GM10266 (cell line): ENCODE results near the gene NANS.

Experiments used
- DNase-seq: peaks from one replicate; pipeline ENCODE4 v3.0.0; 2012; ENCODE audit errors: extremely low spot score
- CTCF ChIP-seq: IDR thresholded peaks from 2 replicates; pipeline ENCODE4 v1.5.1; 2012; ENCODE audit warnings: mild to moderate bottlenecking, low read depth; ENCODE audit not compliant: control insufficient read depth, insufficient read depth; ENCODE audit errors: missing control alignments

Gene NANS

GRCh38 chr9:98022447-98022846, 34.1 kb upstream of the NANS start:
- no peak for TF ChIP-seq CTCF
- DNase-seq = no peak

- DNase-seq = no peak
- TF ChIP-seq CTCF = no peak
Measured at GRCh38 chr9:98024702-98025101, 31.8 kb upstream of the NANS start.

- DNase-seq = no peak
- no peak for TF ChIP-seq CTCF
Measured at GRCh38 chr9:98031169-98031568, 25.4 kb upstream of the NANS start.

GRCh38 chr9:98031935-98032334, 24.6 kb upstream of the NANS start:
- DNase-seq = no peak
- TF ChIP-seq CTCF = no peak

- TF ChIP-seq CTCF = peak; percentile 84
- DNase-seq = peak; percentile 70
Measured at GRCh38 chr9:98034593-98035546, 21.7 kb upstream of the NANS start.

GRCh38 chr9:98037357-98037756, 19.2 kb upstream of the NANS start:
- no peak for DNase-seq
- TF ChIP-seq CTCF = no peak

- no peak for TF ChIP-seq CTCF
- no peak for DNase-seq
Measured at GRCh38 chr9:98038958-98039357, 17.6 kb upstream of the NANS start.
